Ectodermal cell (in vitro differentiated cells): ENCODE data around the gene TRMT11.

Experiments
- H3K27ac ChIP-seq: 2 replicates; pipeline ENCODE4 v1.7.0; 2013; ENCODE audit warnings: mild to moderate bottlenecking, low read depth, low read length; ENCODE audit not compliant: insufficient read depth, poor library complexity, severe bottlenecking
- H3K27me3 ChIP-seq: 2 replicates; pipeline ENCODE4 v1.7.0; 2013; ENCODE audit warnings: mild to moderate bottlenecking, low read length; ENCODE audit not compliant: insufficient read depth, control insufficient read depth, poor library complexity, severe bottlenecking
- H3K36me3 ChIP-seq: one replicate; pipeline ENCODE4 v1.7.0; 2013; ENCODE audit warnings: low read length; ENCODE audit not compliant: control insufficient read depth, insufficient read depth
- H3K4me1 ChIP-seq: one replicate; pipeline ENCODE4 v1.7.0; 2013; ENCODE audit warnings: low read length; ENCODE audit not compliant: control insufficient read depth, insufficient read depth
- H3K4me3 ChIP-seq: 2 replicates; pipeline ENCODE4 v1.7.0; 2013; ENCODE audit warnings: low read depth, low read length, control low read depth; ENCODE audit not compliant: insufficient read depth
- H3K9me3 ChIP-seq: 2 replicates; pipeline ENCODE4 v1.7.0; 2013; ENCODE audit warnings: mild to moderate bottlenecking, low read length, moderate library complexity; ENCODE audit not compliant: control insufficient read depth
- WGBS, 2 experiments: methylation state at CpG; one replicate each; pipeline ENCODE4 v1.1.7; 2013; ENCODE audit warnings: missing lambda C conversion rate in 2 of 2; 5-methylcytosine and 5-hydroxymethylcytosine counted together

Gene TRMT11

GRCh38 chr6:126069449-126069848 lies 83.1 kb downstream of the TRMT11 start:
- no peak overlapping the region for H3K27ac ChIP-seq
- H3K9me3 ChIP-seq, result no peaks in the 10 kb centered on the region
- no peaks in the 10 kb centered on the region for H3K36me3 ChIP-seq
- H3K4me1 ChIP-seq, result no peaks in the 10 kb centered on the region
- 92 to 95% methylated on average over 6 of the region's 6 CpGs for WGBS, 2 experiments
- no peaks in the 10 kb centered on the region for H3K27me3 ChIP-seq
- H3K4me3 ChIP-seq, result no peak overlapping the region

GRCh38 chr6:126071000-126071647 lies 84.8 kb downstream of the TRMT11 start:
- Histone ChIP-seq H3K36me3 (no peaks in the 10 kb centered on the region), H3K4me1 (peaks cover 4% of the 10 kb centered on the region), H3K4me3 (no peak overlapping the region), H3K27me3 (no peaks in the 10 kb centered on the region), H3K9me3 (no peaks in the 10 kb centered on the region), H3K27ac (no peak overlapping the region)
- WGBS, 2 experiments, result 90 to 95% methylated on average over 7 of the region's 7 CpGs

GRCh38 chr6:126072172-126072571 lies 85.8 kb downstream of the TRMT11 start:
- WGBS, 2 experiments, result 86 to 100% methylated on average over 2 of the region's 3 CpGs
- Histone ChIP-seq H3K27me3 (no peaks in the 10 kb centered on the region), H3K9me3 (no peaks in the 10 kb centered on the region), H3K36me3 (no peaks in the 10 kb centered on the region), H3K4me1 (peaks cover 4% of the 10 kb centered on the region), H3K4me3 (no peak overlapping the region), H3K27ac (no peak overlapping the region)

GRCh38 chr6:126072834-126073233 lies 86.5 kb downstream of the TRMT11 start:
- H3K4me3 ChIP-seq, result no peak overlapping the region
- no peaks in the 10 kb centered on the region for H3K36me3 ChIP-seq
- H3K4me1 ChIP-seq, result peaks cover 4% of the 10 kb centered on the region
- H3K27ac ChIP-seq, result no peak overlapping the region
- no peaks in the 10 kb centered on the region for H3K9me3 ChIP-seq
- no peaks in the 10 kb centered on the region for H3K27me3 ChIP-seq
- 78 to 100% methylated on average over 2 of the region's 2 CpGs for WGBS, 2 experiments

- Histone ChIP-seq H3K36me3 (no peaks in the 10 kb centered on the region), H3K4me3 (no peak overlapping the region)
- WGBS, 2 experiments, result 60 to 63% methylated on average over 4 of the region's 4 CpGs
Measured at GRCh38 chr6:126075335-126076071, 89.2 kb downstream of the TRMT11 start.

GRCh38 chr6:126076992-126077664 lies 90.8 kb downstream of the TRMT11 start:
- H3K27ac ChIP-seq, result no peak overlapping the region
- peaks cover 4% of the 10 kb centered on the region for H3K4me1 ChIP-seq
- no peaks in the 10 kb centered on the region for H3K9me3 ChIP-seq
- no peak overlapping the region for H3K4me3 ChIP-seq
- H3K27me3 ChIP-seq, result no peaks in the 10 kb centered on the region
- no peaks in the 10 kb centered on the region for H3K36me3 ChIP-seq
- 88 to 89% methylated on average over 3 of the region's 3 CpGs for WGBS, 2 experiments

More at GRCh38 chr6:126075335-126076071, 89.2 kb downstream of the TRMT11 start:
- Histone ChIP-seq H3K27ac (no peak overlapping the region), H3K4me1 (peaks cover 4% of the 10 kb centered on the region), H3K27me3 (no peaks in the 10 kb centered on the region), H3K9me3 (no peaks in the 10 kb centered on the region)

GRCh38 chr6:126077810-126078776 lies 91.8 kb downstream of the TRMT11 start:
- no peak overlapping the region for H3K4me3 ChIP-seq
- H3K4me1 ChIP-seq, result peaks cover 4% of the 10 kb centered on the region
- WGBS, 2 experiments, result 95% methylated on average over 11 of the region's 11 CpGs
- no peaks in the 10 kb centered on the region for H3K36me3 ChIP-seq
- no peaks in the 10 kb centered on the region for H3K27me3 ChIP-seq
- no peak overlapping the region for H3K27ac ChIP-seq
- H3K9me3 ChIP-seq, result no peaks in the 10 kb centered on the region

- Histone ChIP-seq H3K36me3 (no peaks in the 10 kb centered on the region), H3K9me3 (no peaks in the 10 kb centered on the region), H3K27me3 (no peaks in the 10 kb centered on the region), H3K27ac (no peak overlapping the region), H3K4me3 (no peak overlapping the region), H3K4me1 (no peaks in the 10 kb centered on the region)
- 93 to 100% methylated on average over 1 of the region's 1 CpG for WGBS, 2 experiments
Measured at GRCh38 chr6:126083875-126084274, 97.5 kb downstream of the TRMT11 start.

GRCh38 chr6:126086560-126086959 lies 100.2 kb downstream of the TRMT11 start:
- 90 to 96% methylated on average over 2 to 3 of the region's 3 CpGs for WGBS, 2 experiments
- H3K4me3 ChIP-seq, result no peak overlapping the region
- H3K4me1 ChIP-seq, result peaks cover 8% of the 10 kb centered on the region
- no peak overlapping the region for H3K27ac ChIP-seq
- peaks cover 3% of the 10 kb centered on the region for H3K27me3 ChIP-seq
- no peaks in the 10 kb centered on the region for H3K36me3 ChIP-seq
- no peaks in the 10 kb centered on the region for H3K9me3 ChIP-seq
